AG09319 (cell line): ENCODE results near the gene KIF3C.

ENCODE experiments used
- DNase-seq: peaks from one replicate; pipeline ENCODE4 v3.0.0-alpha.2; 2010; ENCODE audit warnings: low read depth; ENCODE audit errors: extremely low read depth
- CTCF ChIP-seq: IDR thresholded peaks from 2 replicates; pipeline ENCODE4 v1.5.1; 2011; ENCODE audit warnings: low read depth, mild to moderate bottlenecking, inconsistent platforms, low read length, moderate library complexity

KIF3C gene

GRCh38 chr2:25957743-25958142, 24.6 kb downstream of the KIF3C start:
- DNase-seq, result no peak
- TF ChIP-seq CTCF, result no peak

- no peak for DNase-seq
- no peak for TF ChIP-seq CTCF
Observed at GRCh38 chr2:25955869-25956535, 26.3 kb downstream of the KIF3C start.

DNA sequence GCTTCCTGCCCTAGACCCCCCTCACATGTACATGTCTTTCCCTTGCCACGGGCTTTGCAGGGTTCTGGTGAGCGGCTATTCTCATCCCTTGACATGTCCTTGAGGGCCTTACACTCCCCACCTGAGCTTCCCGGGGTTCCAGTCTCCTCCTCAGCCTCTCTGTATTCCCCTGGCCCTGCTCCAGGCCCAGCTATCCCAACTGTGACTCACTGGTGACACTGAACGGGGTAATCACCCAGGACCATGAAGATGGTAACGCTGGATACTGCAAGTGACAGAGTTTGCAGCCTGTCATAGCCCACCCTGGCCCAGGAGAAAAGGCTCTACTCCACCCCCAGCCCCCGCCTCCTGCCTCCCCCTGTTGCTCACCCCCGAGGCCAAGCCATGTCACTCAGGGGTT, 27.3 kb downstream of the KIF3C start:
- no peak for DNase-seq
- TF ChIP-seq CTCF, result no peak

DNA sequence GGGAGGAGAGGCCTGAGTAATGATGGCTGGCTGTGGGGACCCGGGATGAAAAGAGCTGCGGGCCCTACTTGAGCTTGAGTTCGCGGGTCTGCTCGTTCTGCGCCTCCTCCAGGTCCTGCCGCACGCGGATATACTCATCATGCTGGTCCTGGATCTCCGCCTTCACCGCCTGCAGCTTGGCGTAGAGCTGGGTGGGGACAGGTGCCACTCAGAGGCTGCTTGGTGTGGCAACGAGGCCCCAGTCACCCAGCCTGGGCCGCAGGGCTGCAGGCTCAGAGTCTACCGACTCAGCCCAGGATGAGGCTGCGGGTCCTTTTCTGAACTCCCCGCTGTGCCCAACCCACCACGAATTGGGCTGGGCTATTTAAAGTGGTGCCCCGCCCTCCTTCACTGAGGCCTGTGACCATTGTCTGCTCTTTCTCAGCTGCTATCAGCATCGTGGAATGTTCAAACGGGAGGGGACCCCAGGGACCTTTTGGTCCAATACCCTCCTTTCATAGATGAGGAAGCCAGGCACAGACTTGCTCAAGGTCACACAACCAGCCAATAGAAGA, 28.0 kb downstream of the KIF3C start:
- no peak for TF ChIP-seq CTCF
- DNase-seq, result no peak

GRCh38 chr2:25951071-25951547, 31.2 kb downstream of the KIF3C start:
- peak; percentile 96 for TF ChIP-seq CTCF
- peak; percentile 52 for DNase-seq

- TF ChIP-seq CTCF, result no peak
- DNase-seq, result no peak
Observed at GRCh38 chr2:25948437-25948836, 33.9 kb downstream of the KIF3C start.

GRCh38 chr2:25941042-25941441, 41.3 kb downstream of the KIF3C start:
- no peak for DNase-seq
- no peak for TF ChIP-seq CTCF
